ENCODE data around the gene PC.

DNA sequence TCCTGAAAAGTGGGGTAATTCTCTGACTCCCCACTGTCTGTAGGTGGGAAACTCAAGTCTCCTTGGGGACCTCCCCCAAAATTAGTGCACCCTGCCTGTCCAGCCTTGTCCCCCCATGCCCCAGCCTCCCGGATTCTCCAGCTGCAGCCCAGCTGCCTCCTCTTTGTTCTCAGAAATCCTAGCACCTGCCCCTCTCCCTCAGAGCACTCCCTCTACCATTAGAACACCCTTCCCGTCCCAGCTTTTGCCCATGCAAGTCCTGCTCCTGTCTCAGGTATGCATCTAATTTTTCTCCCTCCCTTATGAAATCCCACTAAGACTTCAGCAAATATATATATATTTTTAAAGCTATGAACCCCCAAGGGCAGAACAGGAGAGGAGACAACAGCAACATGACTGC lies 64.0 kb downstream of the PC start:
- TF ChIP-seq, protein P1, sequence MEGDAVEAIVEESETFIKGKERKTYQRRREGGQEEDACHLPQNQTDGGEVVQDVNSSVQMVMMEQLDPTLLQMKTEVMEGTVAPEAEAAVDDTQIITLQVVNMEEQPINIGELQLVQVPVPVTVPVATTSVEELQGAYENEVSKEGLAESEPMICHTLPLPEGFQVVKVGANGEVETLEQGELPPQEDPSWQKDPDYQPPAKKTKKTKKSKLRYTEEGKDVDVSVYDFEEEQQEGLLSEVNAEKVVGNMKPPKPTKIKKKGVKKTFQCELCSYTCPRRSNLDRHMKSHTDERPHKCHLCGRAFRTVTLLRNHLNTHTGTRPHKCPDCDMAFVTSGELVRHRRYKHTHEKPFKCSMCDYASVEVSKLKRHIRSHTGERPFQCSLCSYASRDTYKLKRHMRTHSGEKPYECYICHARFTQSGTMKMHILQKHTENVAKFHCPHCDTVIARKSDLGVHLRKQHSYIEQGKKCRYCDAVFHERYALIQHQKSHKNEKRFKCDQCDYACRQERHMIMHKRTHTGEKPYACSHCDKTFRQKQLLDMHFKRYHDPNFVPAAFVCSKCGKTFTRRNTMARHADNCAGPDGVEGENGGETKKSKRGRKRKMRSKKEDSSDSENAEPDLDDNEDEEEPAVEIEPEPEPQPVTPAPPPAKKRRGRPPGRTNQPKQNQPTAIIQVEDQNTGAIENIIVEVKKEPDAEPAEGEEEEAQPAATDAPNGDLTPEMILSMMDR (IDR thresholded peaks at IDR 0.05; ENCODE audit: poor library complexity) = no peak
- TF ChIP-seq EZH2 (IDR thresholded peaks at IDR 0.05; ENCODE audit: borderline replicate concordance) (no peak), EZH2phosphoT487 (IDR thresholded peaks at IDR 0.05; ENCODE audit: low read depth, severe bottlenecking, unreplicated experiment) (no peak)

Measured in hepatocyte (in vitro differentiated cells).